ENCODE data around the gene TNFRSF8.

Gene TNFRSF8

DNA sequence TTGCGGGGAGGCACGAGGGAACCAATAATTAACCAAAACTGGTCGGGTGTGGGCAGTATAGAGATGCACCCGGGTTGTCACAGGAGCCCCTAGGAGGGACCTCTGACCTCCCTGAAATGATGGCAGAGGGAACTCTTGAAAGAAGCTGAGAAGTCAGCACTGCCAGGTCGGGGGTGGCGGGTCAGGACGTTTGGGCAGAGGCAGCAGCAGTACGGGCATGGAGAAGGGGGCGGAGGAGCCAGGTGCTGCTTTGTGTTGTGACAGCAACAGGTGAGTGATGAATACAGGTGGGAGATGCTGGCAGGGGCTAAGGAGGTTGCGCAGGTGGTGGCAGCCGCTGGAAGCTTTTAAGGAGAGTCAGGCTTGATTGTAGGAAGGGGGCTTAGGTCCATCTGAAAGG is 115.4 kb downstream of the TNFRSF8 start:
- H3K4me3 ChIP-seq: no peak overlapping the region
- H3K27ac ChIP-seq: peak overlapping the region; percentile 5 to 98 (median 73)

DNA sequence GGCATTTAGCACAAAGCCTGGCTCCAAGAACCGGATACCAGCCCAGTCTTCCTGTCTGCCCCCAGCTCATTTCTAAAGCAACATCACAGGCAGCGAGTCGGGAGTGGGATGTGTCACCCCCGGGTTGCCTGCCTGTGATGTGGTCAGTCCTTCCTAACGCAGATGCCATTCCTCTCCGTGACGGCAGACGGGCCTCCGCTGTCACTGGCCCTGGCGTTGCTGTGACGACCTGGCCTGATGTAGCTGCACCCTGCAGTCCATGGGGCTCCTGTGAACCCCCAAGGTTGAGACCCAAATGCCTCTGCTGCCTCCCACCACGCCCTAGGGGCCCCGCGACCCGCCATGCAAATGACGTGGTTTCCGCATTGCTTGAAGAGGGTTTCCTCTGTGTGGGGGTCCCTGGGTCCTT is 116.0 kb downstream of the TNFRSF8 start:
- Histone ChIP-seq H3K27ac (peak overlapping the region in 20 of 21 experiments; percentile 26 to 98 (median 74)), H3K4me3 (no peak overlapping the region)

DNA sequence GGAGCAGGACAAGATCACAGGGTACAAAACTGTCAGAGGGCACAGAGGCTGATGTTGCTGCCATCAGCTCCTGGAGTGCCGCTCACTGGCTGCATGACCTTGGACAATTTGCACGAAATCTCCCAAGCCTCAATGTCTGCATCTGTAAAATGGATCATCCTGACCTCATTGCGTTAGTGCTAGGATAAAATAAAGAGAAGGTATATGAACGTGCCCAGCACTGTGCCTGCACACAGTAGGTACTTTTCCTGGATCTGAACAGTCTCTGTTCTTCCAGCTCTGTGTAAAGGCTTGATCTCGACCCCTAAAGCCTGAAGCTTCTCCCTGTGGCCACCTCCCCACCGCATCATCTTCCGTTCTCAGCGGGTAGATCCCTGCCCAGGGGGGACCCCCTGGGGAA is 116.6 kb downstream of the TNFRSF8 start:
- peak overlapping the region in 19 of 21 experiments; percentile 26 to 98 (median 74) for H3K27ac ChIP-seq
- H3K4me3 ChIP-seq: no peak overlapping the region

DNA sequence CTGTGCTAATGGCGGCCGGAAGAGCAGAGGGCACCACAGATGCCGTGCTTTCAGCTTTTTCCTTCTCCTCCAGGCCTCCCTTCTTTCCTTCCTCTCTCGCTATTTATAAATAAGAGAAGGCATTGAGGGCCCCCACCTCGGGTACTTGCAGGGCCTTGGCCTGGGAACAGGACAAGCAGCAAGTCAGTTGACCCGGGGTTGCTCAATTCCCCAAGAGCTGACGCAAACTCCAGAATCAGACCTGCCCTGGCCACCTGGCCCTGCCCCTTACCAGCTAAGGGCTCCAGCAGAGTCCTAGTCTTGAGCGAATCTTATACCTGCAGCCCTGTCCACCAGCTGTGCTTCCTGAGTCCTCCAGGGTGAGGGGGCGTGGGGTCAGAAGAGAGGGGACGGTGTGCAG is 117.2 kb downstream of the TNFRSF8 start:
- no peak overlapping the region for H3K4me3 ChIP-seq
- peak overlapping the region in 20 of 21 experiments; percentile 21 to 98 (median 68) for H3K27ac ChIP-seq

DNA sequence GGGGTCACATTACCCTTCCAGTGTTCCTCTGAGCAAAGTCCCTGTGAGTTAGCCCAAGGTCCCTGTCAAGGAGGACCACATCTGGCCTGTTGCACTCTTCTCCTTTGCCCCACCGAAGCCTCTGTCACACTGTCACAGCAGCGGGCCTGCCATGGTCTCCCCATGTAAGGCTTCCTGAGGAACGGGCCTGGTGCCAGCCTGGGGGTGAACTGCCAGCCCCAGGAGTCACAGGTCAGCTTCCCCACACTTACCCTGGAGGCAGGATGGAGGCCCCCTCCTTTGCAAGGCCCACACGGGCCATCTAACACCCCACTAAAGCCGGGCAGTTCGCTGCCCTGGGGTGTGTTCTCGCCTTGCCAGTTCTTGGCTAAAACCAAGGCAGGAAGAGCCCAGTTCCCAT is 117.8 kb downstream of the TNFRSF8 start:
- peak overlapping the region in 20 of 21 experiments; percentile 21 to 98 (median 66) for H3K27ac ChIP-seq
- no peak overlapping the region for H3K4me3 ChIP-seq

DNA sequence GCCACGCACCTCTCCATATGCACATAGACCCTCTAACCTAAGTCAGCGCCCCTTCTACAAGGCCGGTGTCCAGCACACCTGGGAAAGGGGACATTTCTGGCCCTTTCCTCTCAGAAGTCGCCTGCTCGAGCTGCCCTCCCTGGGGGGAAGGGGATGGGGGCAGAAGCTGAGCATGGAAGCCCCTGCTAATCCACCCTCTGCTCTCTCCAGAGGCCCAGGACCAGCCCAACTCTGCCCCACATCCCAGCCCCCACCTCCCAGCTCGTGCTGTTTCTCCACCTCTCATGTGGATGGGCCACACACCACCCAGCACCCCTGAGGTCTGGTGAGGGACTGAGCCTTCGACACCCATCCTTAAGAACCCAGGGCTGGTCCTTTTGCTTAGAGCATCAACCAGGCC is 118.5 kb downstream of the TNFRSF8 start:
- Histone ChIP-seq H3K4me3 (no peak overlapping the region), H3K27ac (peak overlapping the region in 14 of 21 experiments; percentile 15 to 81 (median 59))

DNA sequence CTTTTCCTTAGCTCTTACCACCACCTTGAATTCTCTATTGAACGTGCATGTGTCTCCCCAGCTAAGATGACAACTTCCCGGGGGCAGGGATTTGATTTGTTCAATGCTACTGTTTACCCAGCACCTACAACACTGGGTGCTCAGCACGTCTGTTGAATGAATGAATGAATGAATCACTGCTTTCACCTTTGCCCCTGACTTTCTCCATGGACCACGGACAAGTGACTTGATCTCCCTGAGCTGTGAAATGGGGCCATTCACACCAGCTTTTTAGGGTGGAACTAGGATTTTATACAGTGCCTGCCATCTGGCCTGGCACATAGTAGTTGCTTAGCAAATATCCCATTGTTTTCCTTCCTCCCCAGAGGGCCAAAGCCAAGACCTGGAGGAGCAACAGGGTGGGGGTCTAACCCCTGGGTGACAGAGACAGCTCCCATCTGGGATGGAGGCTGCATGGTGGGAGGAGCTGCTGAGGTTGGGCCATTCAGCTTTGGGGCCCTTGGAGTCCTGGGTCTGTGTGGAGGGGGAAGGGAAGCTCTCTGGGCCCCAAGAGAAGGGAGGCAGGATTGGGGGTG is 119.4 kb downstream of the TNFRSF8 start:
- H3K27ac ChIP-seq: peak overlapping the region in 11 of 21 experiments; percentile 7 to 90 (median 58)
- H3K4me3 ChIP-seq: no peak overlapping the region

DNA sequence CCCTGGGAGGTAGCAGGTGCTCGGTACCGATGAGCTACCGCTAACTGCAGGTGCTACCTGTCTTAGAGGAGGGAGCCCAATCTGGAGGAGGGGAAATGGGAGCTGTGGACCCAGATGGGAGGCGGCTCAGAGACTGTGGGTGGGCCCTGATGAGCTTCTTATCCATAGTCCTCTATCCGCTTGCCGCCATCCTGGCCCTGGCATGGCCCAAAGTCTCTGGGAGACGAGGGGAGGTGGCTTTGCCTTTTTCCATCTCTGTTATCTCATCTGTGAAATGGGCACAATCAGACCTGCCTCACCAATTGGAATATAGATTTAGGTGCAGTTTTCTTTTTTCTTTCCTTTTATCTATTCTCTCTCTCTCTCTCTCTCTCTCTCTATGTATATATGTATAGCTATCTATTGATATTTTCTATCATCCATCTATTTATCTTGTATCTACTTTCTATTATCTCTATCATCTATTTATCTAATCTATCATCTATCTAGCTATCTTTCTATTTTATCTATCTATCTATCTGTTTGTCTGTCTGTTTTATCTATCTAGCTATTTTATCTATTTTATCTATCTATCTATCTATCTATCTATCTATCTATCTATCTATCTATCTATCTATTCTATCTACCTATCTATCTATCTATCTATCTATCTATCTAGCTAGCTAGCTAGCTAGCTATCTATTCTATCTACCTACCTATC is 120.1 kb downstream of the TNFRSF8 start:
- Histone ChIP-seq H3K4me3 (no peak overlapping the region), H3K27ac (peak overlapping the region in 14 of 21 experiments; percentile 4 to 94 (median 85))

DNA sequence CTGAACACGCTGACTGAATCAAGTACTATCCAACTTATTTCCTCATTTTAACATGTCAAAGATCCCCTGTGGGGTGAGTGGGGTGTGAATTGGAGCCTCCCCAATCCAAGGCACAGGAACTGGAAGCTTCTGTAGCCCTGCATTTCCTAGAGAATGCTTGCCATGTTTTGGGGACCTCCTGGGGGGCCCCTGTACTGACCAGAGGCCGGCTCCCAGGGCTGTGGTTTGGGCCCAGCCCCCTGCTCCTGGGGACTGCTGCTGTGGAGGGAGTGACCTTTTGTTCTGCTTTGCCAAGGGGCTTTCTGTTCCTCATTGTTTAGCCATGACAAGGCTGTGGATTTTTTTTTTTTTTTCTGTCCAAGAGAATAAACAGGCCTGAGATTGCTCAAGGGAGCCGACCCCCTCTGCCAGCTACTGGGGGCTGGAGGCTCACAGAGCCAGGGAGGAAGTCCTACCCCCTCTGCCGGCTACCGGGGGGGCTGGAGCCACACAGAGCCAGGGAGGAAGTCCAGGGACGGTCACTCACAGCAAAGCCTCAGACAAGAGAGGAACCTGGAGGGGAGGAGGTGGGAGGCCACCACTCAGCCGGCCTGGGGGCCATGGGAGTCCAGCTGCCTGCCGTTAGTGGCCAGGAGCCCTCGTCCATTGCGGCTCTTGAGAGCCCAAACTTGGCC is 121.0 kb downstream of the TNFRSF8 start:
- Histone ChIP-seq H3K27ac (peak overlapping the region in 20 of 21 experiments; percentile 57 to 94 (median 83)), H3K4me3 (no peak overlapping the region)

DNA sequence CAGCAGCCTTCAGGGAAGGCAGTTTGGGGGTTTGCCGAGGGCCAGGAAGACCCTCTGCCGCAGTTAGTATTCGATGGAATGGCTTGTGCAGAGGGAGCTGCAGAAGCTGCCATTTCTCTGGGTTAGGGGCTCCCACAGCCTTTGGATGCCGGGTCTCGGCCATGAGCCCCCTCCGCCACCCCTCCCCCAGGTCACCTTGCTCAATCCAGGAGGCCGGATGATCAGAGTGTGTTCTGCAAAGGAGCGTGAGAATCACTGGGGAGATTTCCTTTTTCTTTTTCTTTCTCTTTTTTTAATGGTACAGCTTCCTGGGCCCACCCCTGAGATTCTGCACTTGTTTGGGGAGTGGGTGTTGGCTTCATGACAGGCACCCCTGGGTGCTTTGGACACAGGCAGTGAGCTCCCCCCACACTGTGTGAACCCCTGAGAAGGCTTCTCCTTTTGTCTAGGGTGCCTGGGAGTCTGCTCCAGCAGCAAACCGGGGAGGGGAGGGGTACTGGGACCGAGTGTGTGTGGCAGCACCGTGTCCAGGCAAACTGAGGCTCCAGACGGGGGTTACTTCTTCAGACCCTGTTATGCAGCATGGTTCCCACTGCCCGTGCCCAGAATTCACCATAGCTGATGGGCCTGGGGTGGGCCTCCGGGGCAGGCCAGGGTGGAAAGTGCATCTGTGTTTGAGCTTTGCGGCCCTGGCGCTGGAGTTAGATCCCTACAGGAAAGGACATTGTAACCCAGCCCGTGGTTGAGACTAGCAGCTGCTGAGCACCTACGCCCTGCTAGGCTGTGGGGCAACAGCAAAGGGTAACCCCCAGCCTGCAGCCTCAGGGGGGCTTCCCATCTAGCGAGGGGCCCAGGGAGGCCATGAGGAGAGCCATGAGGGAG is 122.2 kb downstream of the TNFRSF8 start:
- H3K27ac ChIP-seq: peak overlapping the region in 20 of 21 experiments; percentile 29 to 94 (median 83)
- H3K4me3 ChIP-seq: peak overlapping the region in 2 of 7 experiments; percentile 3 to 5

DNA sequence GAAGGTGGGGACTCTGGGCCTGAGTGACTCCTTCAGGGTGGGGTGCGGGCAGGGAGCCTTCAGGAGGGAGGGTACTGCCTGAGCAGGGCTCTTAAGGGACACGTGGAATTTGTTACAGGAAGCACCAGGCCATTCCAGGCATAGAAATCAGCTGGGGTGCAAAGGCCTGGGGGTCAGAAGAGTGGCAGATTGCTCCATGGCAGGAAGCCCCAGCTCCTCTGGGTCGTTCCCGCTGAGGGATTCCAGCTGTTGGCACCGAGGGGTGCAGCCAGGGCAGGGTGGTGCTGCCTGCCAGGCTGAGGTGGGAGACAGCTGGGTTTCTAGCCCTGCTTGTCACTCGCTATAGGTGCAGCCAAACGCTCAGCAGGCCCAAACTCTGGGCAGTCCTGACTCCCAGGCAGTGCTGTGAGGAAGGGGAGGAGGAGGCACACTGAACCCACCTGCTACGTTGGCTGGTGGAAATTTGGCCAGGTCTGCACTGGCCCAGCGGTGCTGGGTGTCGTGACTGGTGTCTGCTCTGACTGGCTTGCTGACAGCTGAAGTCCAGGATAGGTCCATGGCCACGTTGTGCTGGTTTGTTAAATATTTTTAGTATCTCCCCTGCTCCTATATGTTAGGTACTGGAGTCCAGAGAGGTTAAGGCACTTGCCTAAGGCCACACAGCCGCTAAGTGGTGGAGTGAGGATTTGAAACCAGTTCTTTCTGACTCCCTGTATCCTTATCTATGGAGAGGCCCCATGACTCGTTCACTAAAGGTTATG is 123.0 kb downstream of the TNFRSF8 start:
- H3K4me3 ChIP-seq: no peak overlapping the region
- H3K27ac ChIP-seq: peak overlapping the region in 20 of 21 experiments; percentile 7 to 94 (median 83)

DNA sequence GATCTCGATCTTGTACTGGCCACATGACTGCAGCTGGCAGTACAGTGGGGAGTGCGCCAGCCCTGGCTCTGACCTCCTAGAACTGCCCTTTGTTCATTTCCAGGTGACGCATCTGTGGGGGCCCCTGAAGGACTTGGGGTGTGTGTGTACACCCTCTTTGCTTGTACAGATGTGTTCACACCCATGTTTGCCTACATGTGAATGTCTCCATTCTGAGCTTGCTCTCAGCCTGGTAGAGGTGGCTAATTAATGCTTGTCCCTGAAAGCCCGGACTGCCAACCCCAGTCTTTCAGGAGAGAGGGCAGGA is 123.5 kb downstream of the TNFRSF8 start:
- H3K4me3 ChIP-seq: no peak overlapping the region
- H3K27ac ChIP-seq: peak overlapping the region in 6 of 21 experiments; percentile 11 to 90 (median 64)

DNA sequence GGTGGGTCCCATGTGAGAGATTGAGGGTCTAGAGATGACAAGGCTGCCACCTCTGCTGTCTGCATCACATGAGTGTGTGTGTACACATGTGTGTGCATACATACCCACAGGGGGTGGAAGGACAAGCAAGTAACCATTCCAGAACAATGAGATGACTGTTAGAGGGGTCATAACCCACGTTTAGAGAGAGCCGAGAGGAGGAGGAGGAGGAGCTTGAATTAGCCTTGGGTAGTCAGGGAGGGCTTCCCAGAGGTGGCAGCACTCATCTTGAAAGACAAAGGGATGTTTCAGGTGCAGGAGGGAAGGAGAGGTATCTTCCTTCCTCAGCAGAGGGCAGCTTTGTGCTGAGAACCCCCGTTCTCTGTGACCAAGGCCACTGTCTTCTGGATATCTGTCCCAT is 125.0 kb downstream of the TNFRSF8 start:
- H3K27ac ChIP-seq: peak overlapping the region in 2 of 21 experiments; percentile 13 to 14

DNA sequence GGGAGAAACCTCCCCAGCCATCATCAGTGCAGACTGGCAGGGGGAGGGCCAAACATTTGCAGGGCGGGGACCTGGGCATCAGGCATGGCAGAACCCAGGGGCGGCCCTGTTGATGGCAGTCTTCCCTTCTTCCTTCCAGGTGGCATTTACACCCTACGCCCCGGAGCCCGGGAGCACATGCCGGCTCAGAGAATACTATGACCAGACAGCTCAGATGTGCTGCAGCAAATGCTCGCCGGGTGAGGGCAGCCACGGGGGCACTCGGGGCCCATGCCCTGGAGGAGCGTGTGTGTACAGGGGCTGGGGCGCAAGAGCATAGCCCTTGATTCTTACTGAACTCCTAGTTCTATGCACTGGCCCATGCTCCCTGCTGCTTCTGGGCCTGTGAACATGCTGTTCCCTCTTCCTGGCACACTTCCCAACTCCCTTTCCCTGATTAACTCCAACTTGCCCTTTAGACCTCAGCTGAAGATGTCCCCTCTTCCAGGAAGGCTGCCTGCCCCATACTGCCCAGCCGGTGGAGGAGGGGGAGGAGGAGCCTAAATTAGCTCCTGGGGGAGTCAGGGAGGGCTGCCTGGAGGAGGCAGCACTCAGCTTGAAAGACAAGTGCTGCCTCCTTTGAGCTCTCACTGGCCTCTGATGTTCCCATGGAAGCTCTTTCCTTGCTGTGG is 125.7 kb downstream of the TNFRSF8 start:
- Histone ChIP-seq H3K4me3 (no peak overlapping the region), H3K27ac (peak overlapping the region in 2 of 21 experiments; percentile 13 to 14)

More for the DNA sequence above, 125.0 kb downstream of the TNFRSF8 start:
- no peak overlapping the region for H3K4me3 ChIP-seq

DNA sequence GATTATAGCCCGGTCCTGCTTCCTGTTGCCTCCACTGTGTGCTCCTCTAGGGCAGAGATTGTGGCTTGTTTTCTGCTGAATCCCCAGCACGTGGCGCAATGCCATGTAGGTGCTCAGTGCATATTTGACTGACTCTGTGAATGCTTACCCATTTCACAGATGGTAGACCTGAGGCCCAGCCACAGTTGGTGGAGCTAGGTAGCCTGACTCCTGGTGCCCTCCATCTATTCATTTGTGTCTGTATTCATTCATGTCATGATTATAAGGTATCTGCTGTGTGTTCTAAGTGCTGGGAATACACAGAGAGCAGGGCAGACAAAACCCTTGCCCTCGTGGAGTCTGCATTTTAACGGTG is 126.2 kb downstream of the TNFRSF8 start:
- Histone ChIP-seq H3K4me3 (no peak overlapping the region), H3K27ac (peak overlapping the region in 1 of 21 experiments; percentile 13)

DNA sequence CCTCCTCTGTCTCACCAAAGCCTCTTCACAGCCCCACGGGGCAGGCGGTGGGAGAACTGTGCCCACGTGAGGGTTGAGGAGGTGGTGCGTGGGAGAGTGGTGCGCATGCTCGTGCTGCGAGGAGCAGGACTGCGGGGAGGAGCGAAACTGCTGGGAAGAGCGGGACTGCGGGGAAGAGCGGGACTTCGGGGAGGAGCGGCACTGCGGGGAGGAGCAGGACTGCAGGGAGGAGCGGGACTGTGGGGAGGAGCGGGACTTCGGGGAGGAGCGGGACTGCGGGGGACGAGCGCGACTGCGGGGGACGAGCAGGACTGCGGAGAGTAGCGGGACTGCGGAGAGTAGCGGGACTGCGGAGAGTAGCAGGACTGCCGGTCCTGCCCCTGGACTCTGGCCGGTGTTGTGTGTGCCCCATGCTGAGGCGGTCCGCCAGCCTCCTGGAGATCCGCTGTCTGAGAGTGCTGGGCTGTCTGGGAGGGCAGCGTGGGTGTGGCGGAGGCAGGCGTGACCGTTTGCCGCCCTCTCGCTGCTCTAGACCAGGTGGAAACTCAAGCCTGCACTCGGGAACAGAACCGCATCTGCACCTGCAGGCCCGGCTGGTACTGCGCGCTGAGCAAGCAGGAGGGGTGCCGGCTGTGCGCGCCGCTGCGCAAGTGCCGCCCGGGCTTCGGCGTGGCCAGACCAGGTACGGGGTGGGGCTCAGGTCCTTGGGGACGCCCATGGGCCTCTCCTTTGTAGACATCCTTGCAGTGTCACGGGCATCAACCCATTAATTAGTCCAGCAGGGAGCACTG is 128.3 kb downstream of the TNFRSF8 start:
- Histone ChIP-seq H3K4me3 (no peak overlapping the region), H3K27ac (no peak overlapping the region)
